Uterus (tissue), 4 donors: ENCODE data around the gene PAGE5. TPM values are rescaled to one million over a fixed set of nuclear protein-coding genes. Genes with fewer than 3 reads are reported as not detected.

Experiments used
- DNase-seq, 2 donors: peaks; one replicate each; pipeline ENCODE4 v3.0.0-alpha.2; 2019 to 2020
- H3K27ac ChIP-seq, 2 donors: fragments of 200-600 bp; sonication (generic); 1 replicate in 1 of 2; 2 replicates in 1 of 2; pipeline ENCODE4 v1.5.1; 2016 to 2018
- H3K27me3 ChIP-seq, 2 donors: fragments of 200-600 bp; sonication (generic); one replicate each; pipeline ENCODE4 v1.5.1; 2018 to 2019; ENCODE audit warnings: control low read depth in 1 of 2
- H3K36me3 ChIP-seq, 2 donors: fragments of 200-600 bp; sonication (generic); one replicate each; pipeline ENCODE4 v1.5.1; 2019; ENCODE audit warnings: control low read depth in 1 of 2
- H3K4me1 ChIP-seq, 2 donors: fragments of 200-600 bp; sonication (generic); one replicate each; pipeline ENCODE4 v1.5.1; 2018 to 2019; ENCODE audit warnings: control low read depth in 1 of 2
- H3K4me3 ChIP-seq, 2 donors: fragments of 200-600 bp; sonication (generic); 1 replicate in 1 of 2; 2 replicates in 1 of 2; pipeline ENCODE4 v1.5.1; 2018 to 2019; ENCODE audit warnings: mild to moderate bottlenecking in 1 of 2
- H3K9me3 ChIP-seq, 2 donors: fragments of 200-600 bp; sonication (generic); one replicate each; pipeline ENCODE4 v1.5.1; 2019; ENCODE audit warnings: control low read depth in 1 of 2
- POLR2A ChIP-seq, 2 donors: fragments of 450-650 bp; IDR thresholded peaks; one replicate each; pipeline ENCODE4 v1.6.1; 2016; ENCODE audit warnings: antibody characterized with exemption in 2 of 2, mild to moderate bottlenecking in 1 of 2, moderate library complexity in 1 of 2
- intact Hi-C: fragments of 100-400 bp; cut with DNase I; formaldehyde crosslinking; loops from one replicate; pipeline ENCODE4 v1.15.1; 2023; ENCODE audit warnings: low total_unique reads
- total RNA-seq, 4 donors: library from RNA; depleted of rRNA in 3 of 4; stranded (reverse); fragments of >200 nt in 3 of 4; gene quantifications; one replicate each; pipeline versions ENCODE4 v1.1.0 to v1.2.4, GENCODE V29; 2014 to 2023
- TF ChIP-seq, protein P1 (sequence below), 4 experiments: fragments of 200-600 bp in 2 of 4; fragments of 450-650 bp in 2 of 4; sonication (generic) in 2 of 4; IDR thresholded peaks; one replicate each; pipeline ENCODE4 v1.5.1; 2016 to 2019; ENCODE audit warnings: antibody characterized with exemption in 4 of 4, mild to moderate bottlenecking in 2 of 4, moderate library complexity in 1 of 4
- donor health status: DM: yes; HTN: yes; CAD: no.

Gene PAGE5, protein sequence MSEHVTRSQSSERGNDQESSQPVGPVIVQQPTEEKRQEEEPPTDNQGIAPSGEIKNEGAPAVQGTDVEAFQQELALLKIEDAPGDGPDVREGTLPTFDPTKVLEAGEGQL
- total RNA-seq: 1 to 10 TPM in 1 of 4 donors, not detected in 3; 1.2 TPM

DNA sequence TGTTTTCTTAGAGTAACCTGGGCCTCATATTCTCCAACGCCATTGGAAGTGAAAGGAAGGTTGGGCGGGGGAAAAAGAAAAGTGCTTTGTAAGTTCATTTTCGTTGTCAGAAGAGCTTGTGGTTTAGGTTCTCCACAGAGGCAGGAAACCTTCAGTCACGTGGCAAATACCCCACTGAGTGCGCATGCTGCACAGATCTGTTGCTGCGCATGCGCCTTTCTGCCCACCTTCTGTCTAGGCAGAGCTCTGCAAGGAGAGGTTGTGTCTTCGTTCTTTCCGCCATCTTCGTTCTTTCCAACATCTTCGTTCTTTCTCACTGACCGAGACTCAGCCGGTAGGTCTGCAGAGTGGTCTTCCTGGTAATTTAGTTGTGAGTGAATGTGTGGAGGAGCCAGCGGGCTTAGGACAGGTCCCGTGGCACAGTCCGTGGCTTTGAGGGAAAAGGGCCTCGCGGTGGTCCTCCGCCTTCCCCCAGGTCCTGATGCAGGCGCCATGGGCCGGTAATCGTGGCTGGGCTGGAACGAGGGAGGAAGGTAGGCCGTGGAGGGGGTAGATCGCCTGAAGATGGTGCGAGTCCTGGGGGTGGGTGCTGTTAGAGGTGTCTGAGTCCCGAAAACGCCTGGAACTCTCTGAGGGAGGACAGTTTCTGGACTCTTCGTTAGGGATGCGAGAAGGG is at the start of gene PAGE5:
TSS of gene PAGE5 (plus strand) at position 228 of the 676 bp plus-strand sequence. CDS start 1,037 bp downstream, outside the sequence.
- H3K27ac ChIP-seq: no peak within 1 kb of the TSS
- no peaks in the 10 kb centered on the region for H3K27me3 ChIP-seq
- H3K4me3 ChIP-seq: no peak within 1 kb of the TSS
- H3K9me3 ChIP-seq: no peaks in the 10 kb centered on the region
- intact Hi-C loops: no loop called here
- no peaks in the 10 kb centered on the region for H3K36me3 ChIP-seq
- no peaks in the 10 kb centered on the region for H3K4me1 ChIP-seq
- DNase-seq: no peak
- TF ChIP-seq, protein P1, sequence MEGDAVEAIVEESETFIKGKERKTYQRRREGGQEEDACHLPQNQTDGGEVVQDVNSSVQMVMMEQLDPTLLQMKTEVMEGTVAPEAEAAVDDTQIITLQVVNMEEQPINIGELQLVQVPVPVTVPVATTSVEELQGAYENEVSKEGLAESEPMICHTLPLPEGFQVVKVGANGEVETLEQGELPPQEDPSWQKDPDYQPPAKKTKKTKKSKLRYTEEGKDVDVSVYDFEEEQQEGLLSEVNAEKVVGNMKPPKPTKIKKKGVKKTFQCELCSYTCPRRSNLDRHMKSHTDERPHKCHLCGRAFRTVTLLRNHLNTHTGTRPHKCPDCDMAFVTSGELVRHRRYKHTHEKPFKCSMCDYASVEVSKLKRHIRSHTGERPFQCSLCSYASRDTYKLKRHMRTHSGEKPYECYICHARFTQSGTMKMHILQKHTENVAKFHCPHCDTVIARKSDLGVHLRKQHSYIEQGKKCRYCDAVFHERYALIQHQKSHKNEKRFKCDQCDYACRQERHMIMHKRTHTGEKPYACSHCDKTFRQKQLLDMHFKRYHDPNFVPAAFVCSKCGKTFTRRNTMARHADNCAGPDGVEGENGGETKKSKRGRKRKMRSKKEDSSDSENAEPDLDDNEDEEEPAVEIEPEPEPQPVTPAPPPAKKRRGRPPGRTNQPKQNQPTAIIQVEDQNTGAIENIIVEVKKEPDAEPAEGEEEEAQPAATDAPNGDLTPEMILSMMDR (IDR thresholded peaks at IDR 0.05): no peak
- no peak for TF ChIP-seq POLR2A (IDR thresholded peaks at IDR 0.05)

DNA sequence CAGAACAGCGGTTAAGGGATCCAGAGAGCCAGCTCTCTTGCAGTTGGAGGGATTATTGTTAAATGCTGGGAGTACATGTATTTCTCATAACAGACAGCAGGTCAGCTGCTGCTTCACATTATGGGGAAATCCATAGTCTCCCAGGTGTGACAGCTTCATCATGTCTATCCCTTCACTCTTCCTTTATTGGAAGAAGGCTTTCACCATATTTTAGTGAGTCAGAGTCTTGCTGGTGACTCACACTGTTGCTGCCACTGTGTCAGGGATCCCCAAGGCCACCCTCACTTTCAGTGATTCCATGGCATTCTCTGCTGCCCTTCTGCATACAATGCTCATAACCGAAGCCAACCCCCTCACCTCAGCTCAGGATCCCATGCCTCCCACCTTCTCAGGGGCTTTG is 32.9 kb upstream of the PAGE5 start:
- no peak for DNase-seq
- Histone ChIP-seq H3K27me3 (no peaks in the 10 kb centered on the region), H3K4me3 (no peak overlapping the region), H3K27ac (no peak overlapping the region), H3K36me3 (no peaks in the 10 kb centered on the region), H3K4me1 (no peaks in the 10 kb centered on the region), H3K9me3 (no peaks in the 10 kb centered on the region)
- intact Hi-C loops: no loop called here
- TF ChIP-seq, protein P1 (IDR thresholded peaks at IDR 0.05): no peak
- no peak for TF ChIP-seq POLR2A (IDR thresholded peaks at IDR 0.05)

DNA sequence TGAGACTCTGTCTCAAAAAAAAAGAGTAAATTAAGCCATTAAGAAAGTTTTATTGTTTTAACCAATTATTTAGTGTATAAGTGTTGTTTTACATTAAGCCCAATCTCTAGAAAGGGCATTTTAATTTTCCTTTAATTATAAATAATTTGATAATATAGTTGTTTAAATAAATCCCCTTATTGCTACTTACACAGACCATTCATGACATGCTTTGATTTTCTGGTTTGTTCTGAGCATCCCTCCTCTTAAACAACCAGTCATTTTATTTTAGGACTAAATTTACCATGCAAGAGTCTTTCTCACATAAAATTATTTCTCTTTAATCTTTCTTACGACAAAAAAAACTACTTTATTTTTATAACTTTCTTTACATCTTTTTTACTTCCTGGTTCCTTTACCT is 23.5 kb upstream of the PAGE5 start:
- no peak for TF ChIP-seq POLR2A (IDR thresholded peaks at IDR 0.05)
- TF ChIP-seq, protein P1 (IDR thresholded peaks at IDR 0.05): no peak
- intact Hi-C loops: no loop called here
- H3K4me3 ChIP-seq: no peak overlapping the region
- H3K9me3 ChIP-seq: no peaks in the 10 kb centered on the region
- H3K36me3 ChIP-seq: no peaks in the 10 kb centered on the region
- H3K27me3 ChIP-seq: no peaks in the 10 kb centered on the region
- H3K27ac ChIP-seq: no peak overlapping the region
- H3K4me1 ChIP-seq: no peaks in the 10 kb centered on the region
- no peak for DNase-seq

DNA sequence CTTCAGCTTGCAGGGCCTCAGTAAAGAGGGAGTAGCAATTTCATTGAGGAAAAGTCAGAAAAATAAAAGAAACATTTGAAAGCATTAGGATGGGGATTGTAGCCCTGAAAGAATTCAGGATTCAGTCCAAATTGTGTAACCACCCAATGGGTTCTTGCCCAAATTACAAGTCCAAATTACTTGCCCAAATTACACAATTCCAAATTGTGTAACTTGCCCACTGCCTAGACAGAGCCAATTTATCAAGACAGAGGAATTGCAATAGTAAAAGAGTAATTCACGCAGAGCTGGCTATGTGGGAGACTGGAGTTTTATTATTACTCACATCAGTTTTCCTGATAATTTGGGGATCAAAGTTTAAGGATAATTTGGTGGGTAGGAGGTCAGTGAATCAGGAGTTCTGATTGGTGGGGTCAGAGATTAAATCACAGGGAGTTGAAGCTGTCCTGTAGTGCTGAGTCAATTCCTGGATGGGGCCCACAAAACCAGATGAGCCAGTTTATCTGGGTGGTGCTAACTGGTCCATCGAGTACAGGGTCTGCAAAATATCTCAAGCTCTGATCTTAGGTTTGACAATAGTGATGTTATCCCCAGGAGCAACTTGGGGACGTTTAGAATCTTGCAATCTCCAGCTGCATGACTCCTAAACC is 18.1 kb upstream of the PAGE5 start:
- Histone ChIP-seq H3K27me3 (no peaks in the 10 kb centered on the region), H3K27ac (no peak overlapping the region), H3K4me3 (no peak overlapping the region), H3K36me3 (no peaks in the 10 kb centered on the region), H3K4me1 (no peaks in the 10 kb centered on the region), H3K9me3 (no peaks in the 10 kb centered on the region)
- DNase-seq: no peak
- intact Hi-C loops: no loop called here
- TF ChIP-seq, protein P1 (IDR thresholded peaks at IDR 0.05): no peak
- TF ChIP-seq POLR2A (IDR thresholded peaks at IDR 0.05): no peak
